Measurements from ENCODE around the gene IL22RA2. TPM values are rescaled to one million over a fixed set of nuclear protein-coding genes. Genes with fewer than 3 reads are reported as not detected.
A peak's percentile ranks its signal among the peaks of the same experiment; 100 is the strongest.
"Not testable (repeated sequence)": the region's sequence is repeated elsewhere in the genome, so short reads cannot be mapped to it uniquely, and the experiment has no call there.

IL22RA2 gene
- total RNA-seq, 1 donor from 2014 or later = not detected

- intact Hi-C loops (cut with micrococcal nuclease) = loop anchor here (10.0 kb wide), 1 partner anchor 387 kb away; the partner anchor contains the start of gene PEX7
- Mint-ChIP-seq H3K27me3 (no peaks in the 10 kb centered on the region), H3K36me3 (ENCODE audit: low read depth) (peaks cover 61% of the 10 kb centered on the region), H3K4me3 (no peak overlapping the region), H3K27ac (no peak overlapping the region), H3K9me3 (peaks cover 15% of the 10 kb centered on the region), H3K4me1 (peaks cover 24% of the 10 kb centered on the region)
- peak; percentile 33 for DNase-seq
Observed at GRCh38 chr6:137211910-137212309, 38.5 kb upstream of the IL22RA2 start.

DNA sequence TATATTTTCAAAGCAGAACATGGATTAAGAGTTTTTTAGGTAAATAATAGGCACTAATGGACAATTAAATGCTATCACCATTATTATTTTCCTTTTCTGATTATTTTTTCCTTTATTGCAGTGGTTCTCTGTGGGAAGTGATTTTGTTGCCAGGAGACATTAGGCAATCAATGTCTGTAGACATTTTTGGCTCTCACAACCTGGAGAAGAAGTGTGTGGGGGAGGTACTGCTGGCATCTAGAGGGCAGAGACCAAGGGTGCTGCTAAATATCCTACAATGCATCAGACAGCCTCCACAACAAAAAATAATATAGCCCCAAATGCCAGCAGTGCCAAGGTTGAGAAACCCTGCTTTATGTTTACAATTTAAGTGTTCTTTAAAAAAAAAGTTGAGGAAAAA, 37.5 kb upstream of the IL22RA2 start:
- peaks cover 65% of the 10 kb centered on the region for H3K36me3 Mint-ChIP-seq (ENCODE audit: low read depth)
- peaks cover 18% of the 10 kb centered on the region for H3K4me1 Mint-ChIP-seq
- peaks cover 15% of the 10 kb centered on the region for H3K9me3 Mint-ChIP-seq
- no peaks in the 10 kb centered on the region for H3K27me3 Mint-ChIP-seq
- intact Hi-C loops (cut with micrococcal nuclease) = loop anchor here (10.0 kb wide), 1 partner anchor 386 kb away; the partner anchor contains the start of gene PEX7
- no peak overlapping the region for H3K27ac Mint-ChIP-seq
- no peak overlapping the region for H3K4me3 Mint-ChIP-seq
- DNase-seq = peak; percentile 18

DNA sequence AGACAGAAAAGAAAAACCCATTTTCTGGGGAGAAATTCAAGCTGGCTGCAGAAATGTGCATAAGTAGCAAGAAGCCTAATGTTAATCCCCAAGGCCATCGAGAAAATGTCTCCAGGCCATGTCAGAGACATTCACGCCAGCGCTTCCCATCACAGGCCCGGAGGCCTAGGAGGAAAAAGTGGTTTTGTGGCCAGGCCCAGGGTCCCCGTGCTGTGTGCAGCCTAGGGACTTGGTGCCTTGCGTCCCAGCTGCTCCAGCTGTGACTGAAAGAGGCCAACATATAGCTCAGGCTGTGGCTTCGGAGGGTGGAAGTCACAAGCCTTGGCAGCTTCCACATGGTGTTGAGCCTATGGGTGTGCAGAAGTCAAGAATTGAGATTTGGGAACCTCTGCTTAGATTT, 34.8 kb upstream of the IL22RA2 start:
- Mint-ChIP-seq H3K27me3 (no peaks in the 10 kb centered on the region), H3K4me1 (peaks cover 3% of the 10 kb centered on the region), H3K27ac (no peak overlapping the region), H3K9me3 (peaks cover 12% of the 10 kb centered on the region), H3K4me3 (no peak overlapping the region), H3K36me3 (ENCODE audit: low read depth) (peaks cover 67% of the 10 kb centered on the region)
- intact Hi-C loops (cut with micrococcal nuclease) = no loop called here
- peak; percentile 25 for DNase-seq

DNA sequence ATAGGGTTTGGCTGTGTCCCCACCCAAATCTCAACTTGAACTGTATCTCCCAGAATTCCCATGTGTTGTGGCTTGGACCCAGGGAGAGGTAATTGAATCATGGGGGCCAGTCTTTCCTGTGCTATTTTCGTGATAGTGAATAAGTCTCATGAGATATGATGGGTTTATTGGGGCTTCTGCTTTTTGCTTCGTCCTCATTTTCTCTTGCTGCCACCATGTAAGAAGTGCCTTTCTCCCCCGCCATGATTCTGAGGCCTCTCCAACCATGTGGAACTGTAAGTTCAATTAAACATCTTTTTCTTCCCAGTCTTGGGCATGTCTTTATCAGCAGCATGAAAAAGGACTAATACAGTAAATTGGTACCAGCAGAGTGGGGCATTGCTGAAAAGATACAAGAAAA, 34.0 kb upstream of the IL22RA2 start:
- intact Hi-C loops (cut with micrococcal nuclease); H3K4me3 Mint-ChIP-seq; H3K27ac Mint-ChIP-seq; H3K27me3 Mint-ChIP-seq; H3K4me1 Mint-ChIP-seq: not testable (repeated sequence)
- peak; percentile 24 for DNase-seq
- H3K36me3 Mint-ChIP-seq (ENCODE audit: low read depth) = peaks cover 68% of the 10 kb centered on the region
- peaks cover 12% of the 10 kb centered on the region for H3K9me3 Mint-ChIP-seq

DNA sequence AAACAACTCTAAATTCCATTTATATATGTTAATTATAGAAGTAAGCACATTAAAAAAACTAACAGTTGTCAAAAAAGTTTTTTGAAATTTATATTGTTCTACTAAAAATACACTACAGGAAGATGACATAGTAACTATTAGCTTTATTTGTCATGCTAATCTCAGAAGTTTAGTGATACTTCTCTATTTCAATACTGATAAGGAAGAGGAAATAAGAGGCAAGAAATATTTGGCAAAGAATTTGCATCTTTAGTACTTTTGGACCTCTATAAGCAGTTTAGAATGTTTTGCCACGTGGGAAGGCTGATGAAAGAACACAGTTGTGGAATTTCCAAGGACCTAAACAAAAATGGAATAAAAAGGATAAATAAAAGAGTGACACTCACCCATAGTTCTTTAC, 33.1 kb upstream of the IL22RA2 start:
- Mint-ChIP-seq H3K36me3 (ENCODE audit: low read depth) (peaks cover 62% of the 10 kb centered on the region), H3K27ac (no peak overlapping the region), H3K4me1 (peaks cover 1% of the 10 kb centered on the region), H3K9me3 (peaks cover 12% of the 10 kb centered on the region), H3K27me3 (no peaks in the 10 kb centered on the region), H3K4me3 (no peak overlapping the region)
- DNase-seq = no peak
- intact Hi-C loops (cut with micrococcal nuclease) = no loop called here

DNA sequence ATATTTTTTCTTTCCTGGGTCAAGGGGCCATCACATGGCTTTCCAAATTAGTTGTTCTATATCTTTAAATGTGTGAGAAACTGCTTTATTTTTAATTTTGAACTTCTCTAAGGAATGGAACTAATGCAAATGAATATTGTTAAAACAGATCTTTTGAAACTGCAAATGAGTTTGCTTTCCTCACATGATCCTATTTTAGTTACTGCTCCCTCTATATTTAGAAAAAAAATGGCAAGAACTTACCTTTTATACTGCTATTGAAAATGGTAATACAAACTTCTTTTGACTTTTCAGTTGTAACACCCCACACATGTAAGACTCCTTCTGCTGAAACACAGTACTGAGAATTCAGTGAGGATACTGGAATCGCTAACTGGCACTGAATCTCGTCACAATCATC, 29.8 kb upstream of the IL22RA2 start:
- peak; percentile 11 for DNase-seq
- H3K4me1 Mint-ChIP-seq = no peaks in the 10 kb centered on the region
- H3K27me3 Mint-ChIP-seq = no peaks in the 10 kb centered on the region
- H3K4me3 Mint-ChIP-seq = no peak overlapping the region
- no peak overlapping the region for H3K27ac Mint-ChIP-seq
- H3K9me3 Mint-ChIP-seq = peaks cover 6% of the 10 kb centered on the region
- intact Hi-C loops (cut with micrococcal nuclease) = no loop called here
- peaks cover 47% of the 10 kb centered on the region for H3K36me3 Mint-ChIP-seq (ENCODE audit: low read depth)

GRCh38 chr6:137202078-137202477, 28.6 kb upstream of the IL22RA2 start:
- Mint-ChIP-seq H3K27ac (no peak overlapping the region), H3K27me3 (no peaks in the 10 kb centered on the region), H3K36me3 (ENCODE audit: low read depth) (peaks cover 46% of the 10 kb centered on the region), H3K4me1 (peaks cover 3% of the 10 kb centered on the region), H3K4me3 (no peak overlapping the region), H3K9me3 (no peaks in the 10 kb centered on the region)
- intact Hi-C loops (cut with micrococcal nuclease) = no loop called here
- DNase-seq = peak; percentile 54

- intact Hi-C loops (cut with micrococcal nuclease) = no loop called here
- Mint-ChIP-seq H3K27me3 (no peaks in the 10 kb centered on the region), H3K9me3 (no peaks in the 10 kb centered on the region), H3K4me1 (peaks cover 7% of the 10 kb centered on the region), H3K27ac (no peak overlapping the region), H3K4me3 (no peak overlapping the region), H3K36me3 (ENCODE audit: low read depth) (peaks cover 50% of the 10 kb centered on the region)
- no peak for DNase-seq
Observed at GRCh38 chr6:137201006-137201405, 27.6 kb upstream of the IL22RA2 start.

DNA sequence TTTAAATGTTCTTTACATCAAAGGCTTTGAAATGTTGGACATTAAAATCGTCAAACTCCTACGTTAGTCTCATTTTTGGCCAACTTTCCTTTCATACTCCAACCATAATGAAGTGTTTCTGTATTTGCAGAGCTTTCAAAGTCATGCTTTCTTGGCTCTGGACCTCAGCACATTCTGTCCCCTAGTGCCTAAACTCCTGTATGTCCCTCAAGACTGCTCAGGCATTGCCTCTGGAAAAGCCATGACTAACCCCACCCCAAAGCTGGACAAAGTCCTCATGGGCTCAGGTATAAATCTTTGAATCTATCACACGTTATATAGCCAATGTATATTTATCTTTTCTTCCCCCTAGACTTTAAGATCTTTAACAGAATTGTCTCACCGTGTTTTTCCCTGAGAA, 26.8 kb upstream of the IL22RA2 start:
- intact Hi-C loops (cut with micrococcal nuclease) = no loop called here
- H3K9me3 Mint-ChIP-seq = no peaks in the 10 kb centered on the region
- H3K4me3 Mint-ChIP-seq = no peak overlapping the region
- no peak overlapping the region for H3K27ac Mint-ChIP-seq
- peak; percentile 49 for DNase-seq
- peaks cover 8% of the 10 kb centered on the region for H3K4me1 Mint-ChIP-seq
- no peaks in the 10 kb centered on the region for H3K27me3 Mint-ChIP-seq
- H3K36me3 Mint-ChIP-seq (ENCODE audit: low read depth) = peaks cover 48% of the 10 kb centered on the region

DNA sequence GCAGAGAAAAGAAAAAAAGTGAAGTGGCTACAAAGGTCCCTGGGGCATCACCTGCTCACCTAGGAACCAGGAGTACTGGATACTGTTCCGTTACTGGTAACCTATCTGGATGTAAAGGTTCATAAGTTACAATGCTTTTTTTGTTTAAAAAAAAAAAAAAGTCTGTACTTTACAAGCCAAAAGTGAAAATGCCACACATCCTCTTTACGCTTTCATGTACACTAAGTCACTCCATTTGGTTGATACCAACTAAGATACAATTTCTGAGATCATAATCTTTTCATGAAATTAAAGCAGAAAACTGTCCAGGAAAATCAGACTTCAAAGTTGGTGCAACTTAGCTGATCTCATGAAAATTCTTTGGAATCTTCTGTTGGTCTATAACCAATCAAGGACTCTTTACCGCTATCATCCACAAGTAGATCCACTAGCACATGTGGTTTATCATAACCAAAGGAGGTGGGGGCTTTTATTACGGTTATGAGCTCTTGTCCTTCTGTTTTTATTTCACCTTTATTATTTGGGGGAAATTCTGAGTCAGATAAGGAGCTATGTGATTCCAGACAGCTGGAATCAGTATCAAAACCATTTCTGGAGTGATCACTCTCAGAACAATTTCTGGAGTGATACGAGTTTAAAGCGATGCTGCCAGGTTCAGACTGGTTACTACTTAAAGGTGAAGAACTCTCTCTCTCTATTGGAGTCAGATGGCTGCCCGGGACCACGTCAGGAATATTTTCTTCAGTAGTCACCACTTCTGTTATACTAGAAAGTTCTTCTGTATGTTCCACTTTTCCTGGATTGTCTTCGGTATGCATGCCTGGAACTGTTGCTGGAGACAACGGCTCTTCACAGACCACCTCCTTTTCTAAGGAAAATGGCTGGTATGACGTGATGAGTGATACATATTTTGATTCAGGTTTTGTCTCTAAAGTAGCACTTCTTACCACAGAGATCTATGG, 24.5 kb upstream of the IL22RA2 start:
- H3K9me3 Mint-ChIP-seq = peaks cover 3% of the 10 kb centered on the region
- peaks cover 8% of the 10 kb centered on the region for H3K4me1 Mint-ChIP-seq
- peaks cover 33% of the 10 kb centered on the region for H3K36me3 Mint-ChIP-seq (ENCODE audit: low read depth)
- no peak overlapping the region for H3K27ac Mint-ChIP-seq
- DNase-seq = peak; percentile 44
- H3K27me3 Mint-ChIP-seq = no peaks in the 10 kb centered on the region
- H3K4me3 Mint-ChIP-seq = no peak overlapping the region
- intact Hi-C loops (cut with micrococcal nuclease) = no loop called here

- H3K36me3 Mint-ChIP-seq (ENCODE audit: low read depth) = peaks cover 20% of the 10 kb centered on the region
- H3K4me3 Mint-ChIP-seq = no peak overlapping the region
- peak; percentile 39 for DNase-seq
- no peak overlapping the region for H3K27ac Mint-ChIP-seq
- intact Hi-C loops (cut with micrococcal nuclease) = no loop called here
- no peaks in the 10 kb centered on the region for H3K27me3 Mint-ChIP-seq
- H3K4me1 Mint-ChIP-seq = peaks cover 8% of the 10 kb centered on the region
- peaks cover 23% of the 10 kb centered on the region for H3K9me3 Mint-ChIP-seq
Observed at GRCh38 chr6:137193256-137194070, 20.0 kb upstream of the IL22RA2 start.

GRCh38 chr6:137192821-137193220, 19.4 kb upstream of the IL22RA2 start:
- H3K36me3 Mint-ChIP-seq (ENCODE audit: low read depth) = peaks cover 14% of the 10 kb centered on the region
- H3K9me3 Mint-ChIP-seq = peaks cover 23% of the 10 kb centered on the region
- no peaks in the 10 kb centered on the region for H3K27me3 Mint-ChIP-seq
- no peak overlapping the region for H3K27ac Mint-ChIP-seq
- peaks cover 6% of the 10 kb centered on the region for H3K4me1 Mint-ChIP-seq
- DNase-seq = peak; percentile 36
- intact Hi-C loops (cut with micrococcal nuclease) = no loop called here
- H3K4me3 Mint-ChIP-seq = no peak overlapping the region

GRCh38 chr6:137191670-137192069, 18.2 kb upstream of the IL22RA2 start:
- peak; percentile 6 for DNase-seq
- Mint-ChIP-seq H3K27me3 (no peaks in the 10 kb centered on the region), H3K27ac (no peak overlapping the region), H3K4me3 (no peak overlapping the region), H3K36me3 (ENCODE audit: low read depth) (peaks cover 8% of the 10 kb centered on the region), H3K4me1 (peaks cover 4% of the 10 kb centered on the region), H3K9me3 (peaks cover 27% of the 10 kb centered on the region)
- intact Hi-C loops (cut with micrococcal nuclease) = no loop called here

GRCh38 chr6:137191236-137191635, 17.8 kb upstream of the IL22RA2 start:
- no peaks in the 10 kb centered on the region for H3K27me3 Mint-ChIP-seq
- H3K4me1 Mint-ChIP-seq = peaks cover 4% of the 10 kb centered on the region
- H3K36me3 Mint-ChIP-seq (ENCODE audit: low read depth) = peaks cover 4% of the 10 kb centered on the region
- DNase-seq = peak; percentile 23
- no peak overlapping the region for H3K27ac Mint-ChIP-seq
- intact Hi-C loops (cut with micrococcal nuclease) = no loop called here
- peaks cover 30% of the 10 kb centered on the region for H3K9me3 Mint-ChIP-seq
- no peak overlapping the region for H3K4me3 Mint-ChIP-seq
